Pancreas (tissue), 10 donors: ENCODE data around the gene UBXN6. TPM values are rescaled to one million over a fixed set of nuclear protein-coding genes. Genes with fewer than 3 reads are reported as not detected.
A peak's percentile ranks its signal among the peaks of the same experiment; 100 is the strongest.

Source experiments
- ATAC-seq, 4 donors: fragments of 200-7000 bp; cut with Tn5 transposase; one replicate each; pipeline versions ENCODE4 v1.8.0 to v1.9.1; 2020; ENCODE audit warnings: mild to moderate bottlenecking in 4 of 4, moderate library complexity in 4 of 4
- DNase-seq, 6 donors: peaks; one replicate each; pipeline ENCODE4 v3.0.0-alpha.2; 2020
- FAIRE-seq: peaks from 2 replicates; lab custom pipeline; 2012; peaks lifted over from hg19 to GRCh38; lab: Jason Lieb, UNC
- H3K27ac ChIP-seq, 4 donors: fragments of 200-600 bp; sonication (generic); 1 replicate in 3 of 4; 2 replicates in 1 of 4; pipeline versions ENCODE4 v1.5.0 to v1.8.0; 2020
- H3K27me3 ChIP-seq, 4 donors: fragments of 200-600 bp; one replicate each; pipeline ENCODE4 v1.8.0; 2021
- H3K36me3 ChIP-seq, 3 donors: fragments of 200-600 bp; sonication (generic) in 1 of 3; one replicate each; pipeline versions ENCODE4 v1.5.0 to v1.8.0; 2020 to 2021
- H3K4me1 ChIP-seq, 3 donors: fragments of 200-600 bp; one replicate each; pipeline ENCODE4 v1.8.0; 2021
- H3K4me3 ChIP-seq, 4 donors: fragments of 200-600 bp; sonication (generic) in 2 of 4; one replicate each; pipeline versions ENCODE4 v1.5.0 to v1.8.0; 2020 to 2021
- H3K9me3 ChIP-seq, 4 donors: fragments of 200-600 bp; one replicate each; pipeline ENCODE4 v1.8.0; 2021
- CTCF ChIP-seq, 4 donors: fragments of 200-600 bp; sonication (generic) in 3 of 4; IDR thresholded peaks; one replicate each; pipeline versions ENCODE4 v1.5.0 to v1.8.0; 2021; ENCODE audit warnings: antibody characterized with exemption in 4 of 4
- WGBS, 2 donors: extraction: QIAGEN DNeasy Blood & Tissue Kit; methylation state at CpG; one replicate each; pipeline ENCODE4 v1.1.7; 2013; 5-methylcytosine and 5-hydroxymethylcytosine counted together
- intact Hi-C, 3 donors: fragments of 100-400 bp; cut with DNase I; formaldehyde crosslinking; loops; one replicate each; pipeline versions ENCODE4 v1.11.1 to v1.14.2; 2022
- polyA plus RNA-seq, 2 donors: library from polyadenylated mRNA; stranded (reverse); fragments of 200-250 nt; gene quantifications; one replicate each; pipeline ENCODE4 v1.2.3, GENCODE V29; 2013
- total RNA-seq, 6 donors: library from RNA; stranded (reverse); fragmentation: NEBNext Ultra II Directional in 4 of 6; extraction: Animal tissue kit (Norgen Biotek cat#: 25700) in 4 of 6; gene quantifications; one replicate each; pipeline versions ENCODE4 v1.2.1 to v1.2.4, GENCODE V29; 2021 to 2023
- donor health status: healthy with polysubstance abuse.
- donor health status: DM: no; HTN: no; CAD: no; lungs with moderate emphysema.
- donor health status: DM: no; HTN: no; CAD: no.
- donor health status: control.
- donor health status: control.
- donor health status: Bipolar disorder and iron deficiency.
- donor health status: DM: yes; HTN: yes; CAD: no.
- donor health status: DM: no; HTN: no; CAD: no.
- donor health status: DM: no; HTN: no; CAD: no.
- donor health status: DM: yes; HTN: yes; CAD: no.

Gene UBXN6
- total and polyA plus RNA-seq, 8 donors, result 57.2 to 130 (median 72.2) TPM

- WGBS, 2 donors, result 95 to 97% methylated on average over 28 of the region's 28 CpGs
- FAIRE-seq, result no peak
- no peak overlapping the region for H3K27ac ChIP-seq
- intact Hi-C loops, result no loop called here
- no peaks in the 10 kb centered on the region for H3K9me3 ChIP-seq
- H3K27me3 ChIP-seq, result no peaks in the 10 kb centered on the region
- no peak for DNase-seq
- ATAC-seq, result no peak
- TF ChIP-seq CTCF (IDR thresholded peaks at IDR 0.05), result no peak
- no peaks in the 10 kb centered on the region for H3K36me3 ChIP-seq
- H3K4me1 ChIP-seq, result no peaks in the 10 kb centered on the region
- no peak overlapping the region for H3K4me3 ChIP-seq
Measured at GRCh38 chr19:4432918-4433506, 24.6 kb downstream of the UBXN6 start.

GRCh38 chr19:4431808-4432674, 25.6 kb downstream of the UBXN6 start:
- FAIRE-seq, result no peak
- H3K27me3 ChIP-seq, result no peaks in the 10 kb centered on the region
- H3K27ac ChIP-seq, result peak overlapping the region in 1 of 4 donors; percentile 1
- no peak overlapping the region for H3K4me3 ChIP-seq
- no peak for DNase-seq
- intact Hi-C loops, result no loop called here
- ATAC-seq, result peak in 2 of 4 donors; percentile 55 to 76
- no peak for TF ChIP-seq CTCF (IDR thresholded peaks at IDR 0.05)
- H3K9me3 ChIP-seq, result no peaks in the 10 kb centered on the region
- H3K36me3 ChIP-seq, result no peaks in the 10 kb centered on the region
- WGBS, 2 donors, result 89 to 92% methylated on average over 26 of the region's 26 CpGs
- no peaks in the 10 kb centered on the region for H3K4me1 ChIP-seq

- no peak overlapping the region for H3K4me3 ChIP-seq
- 87 to 90% methylated on average over 9 of the region's 9 CpGs for WGBS, 2 donors
- ATAC-seq (no peak), DNase-seq (no peak), FAIRE-seq (no peak)
- H3K9me3 ChIP-seq, result no peaks in the 10 kb centered on the region
- no peaks in the 10 kb centered on the region for H3K4me1 ChIP-seq
- intact Hi-C loops, result no loop called here
- H3K36me3 ChIP-seq, result no peaks in the 10 kb centered on the region
- peak overlapping the region in 1 of 4 donors; percentile 1 for H3K27ac ChIP-seq
- no peak for TF ChIP-seq CTCF (IDR thresholded peaks at IDR 0.05)
- H3K27me3 ChIP-seq, result no peaks in the 10 kb centered on the region
Measured at GRCh38 chr19:4431296-4431695, 26.3 kb downstream of the UBXN6 start.

- 92 to 95% methylated on average over 12 of the region's 12 CpGs for WGBS, 2 donors
- no peaks in the 10 kb centered on the region for H3K4me1 ChIP-seq
- H3K27me3 ChIP-seq, result no peaks in the 10 kb centered on the region
- intact Hi-C loops, result no loop called here
- no peak overlapping the region for H3K4me3 ChIP-seq
- no peak overlapping the region for H3K27ac ChIP-seq
- no peak for TF ChIP-seq CTCF (IDR thresholded peaks at IDR 0.05)
- no peak for DNase-seq
- H3K36me3 ChIP-seq, result no peaks in the 10 kb centered on the region
- ATAC-seq, result peak in 3 of 4 donors; percentile 18 to 75 (median 61)
- H3K9me3 ChIP-seq, result no peaks in the 10 kb centered on the region
- FAIRE-seq, result no peak
Measured at GRCh38 chr19:4430760-4431159, 26.8 kb downstream of the UBXN6 start.

- no peak for ATAC-seq
- Histone ChIP-seq H3K4me1 (no peaks in the 10 kb centered on the region), H3K27ac (no peak overlapping the region), H3K27me3 (no peaks in the 10 kb centered on the region), H3K9me3 (no peaks in the 10 kb centered on the region), H3K36me3 (no peaks in the 10 kb centered on the region), H3K4me3 (no peak overlapping the region)
- no peak for TF ChIP-seq CTCF (IDR thresholded peaks at IDR 0.05)
- 91 to 95% methylated on average over 12 of the region's 12 CpGs for WGBS, 2 donors
- no peak for FAIRE-seq
- intact Hi-C loops, result no loop called here
- no peak for DNase-seq
Measured at GRCh38 chr19:4429771-4430171, 27.8 kb downstream of the UBXN6 start.
